Measurements from ENCODE around the gene LRIG1.

GRCh38 chr3:66353039-66353438 lies 147.8 kb downstream of the LRIG1 start:
- TF ChIP-seq CTCF (IDR thresholded peaks at IDR 0.05; ENCODE audit: insufficient read depth, low read length) (no peak), GABPA (IDR thresholded peaks at IDR 0.05; ENCODE audit: low read depth) (no peak), POLR2AphosphoS5 (IDR thresholded peaks at IDR 0.05; ENCODE audit: low read depth) (no peak)
